ENCODE data around the gene HOXB6. TPM values are rescaled to one million over a fixed set of nuclear protein-coding genes. Genes with fewer than 3 reads are reported as not detected.
A peak's percentile ranks its signal among the peaks of the same experiment; 100 is the strongest.

The HOXB6 gene
- total RNA-seq, 2 experiments from 2014 or later, result not detected

DNA sequence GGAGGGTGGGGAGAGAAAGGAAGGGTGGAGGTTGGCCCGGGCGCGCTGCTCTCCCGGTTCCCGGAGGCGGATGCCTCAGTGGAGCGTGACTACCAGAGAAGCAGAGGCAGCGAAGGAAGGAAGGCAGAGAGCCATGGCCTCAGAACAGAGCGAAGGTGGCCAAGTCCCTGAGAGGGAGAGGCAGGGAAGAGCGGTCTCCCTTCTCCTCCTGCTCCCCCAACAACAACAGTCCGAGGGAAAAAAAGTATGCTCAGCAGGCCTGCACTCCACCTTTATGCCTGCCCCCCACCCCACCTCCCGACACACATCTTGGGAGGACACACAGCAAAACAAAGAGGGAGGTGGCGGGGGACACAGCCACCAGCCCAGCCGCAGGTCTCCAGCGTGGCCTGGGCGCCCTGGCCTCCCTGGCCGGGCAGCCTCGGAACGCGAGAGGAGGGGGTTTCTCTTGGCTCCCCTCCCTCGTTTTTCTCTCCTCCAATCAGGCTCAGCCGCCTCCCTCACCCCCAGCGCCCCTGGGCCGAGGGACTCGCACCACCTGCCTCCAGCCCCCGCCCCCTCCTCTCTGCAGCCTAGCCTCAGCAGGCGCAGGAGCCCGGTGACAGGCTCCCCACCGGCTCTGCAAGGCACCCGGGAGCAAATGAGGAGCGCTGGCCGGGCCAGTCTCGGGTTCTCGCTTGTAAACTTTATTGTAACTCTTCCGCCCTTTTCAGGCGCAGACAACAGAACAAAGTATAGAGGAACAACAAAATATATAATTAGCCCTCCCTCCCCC is 7.1 kb upstream of the HOXB6 start:
- TF ChIP-seq, protein P1, sequence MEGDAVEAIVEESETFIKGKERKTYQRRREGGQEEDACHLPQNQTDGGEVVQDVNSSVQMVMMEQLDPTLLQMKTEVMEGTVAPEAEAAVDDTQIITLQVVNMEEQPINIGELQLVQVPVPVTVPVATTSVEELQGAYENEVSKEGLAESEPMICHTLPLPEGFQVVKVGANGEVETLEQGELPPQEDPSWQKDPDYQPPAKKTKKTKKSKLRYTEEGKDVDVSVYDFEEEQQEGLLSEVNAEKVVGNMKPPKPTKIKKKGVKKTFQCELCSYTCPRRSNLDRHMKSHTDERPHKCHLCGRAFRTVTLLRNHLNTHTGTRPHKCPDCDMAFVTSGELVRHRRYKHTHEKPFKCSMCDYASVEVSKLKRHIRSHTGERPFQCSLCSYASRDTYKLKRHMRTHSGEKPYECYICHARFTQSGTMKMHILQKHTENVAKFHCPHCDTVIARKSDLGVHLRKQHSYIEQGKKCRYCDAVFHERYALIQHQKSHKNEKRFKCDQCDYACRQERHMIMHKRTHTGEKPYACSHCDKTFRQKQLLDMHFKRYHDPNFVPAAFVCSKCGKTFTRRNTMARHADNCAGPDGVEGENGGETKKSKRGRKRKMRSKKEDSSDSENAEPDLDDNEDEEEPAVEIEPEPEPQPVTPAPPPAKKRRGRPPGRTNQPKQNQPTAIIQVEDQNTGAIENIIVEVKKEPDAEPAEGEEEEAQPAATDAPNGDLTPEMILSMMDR (IDR thresholded peaks at IDR 0.05), result no peak
- no peak for ATAC-seq
- Mint-ChIP-seq H3K27me3 (peaks cover 78% of the 10 kb centered on the region), H3K9me3 (no peaks in the 10 kb centered on the region), H3K4me3 (peak overlapping the region; percentile 88), H3K36me3 (ENCODE audit: low read depth) (no peaks in the 10 kb centered on the region), H3K4me1 (ENCODE audit: low read depth) (peaks cover 30% of the 10 kb centered on the region), H3K27ac (no peak overlapping the region)
- intact Hi-C loops (cut with micrococcal nuclease), result loop anchor here (10.0 kb wide), 1 partner anchor 113 kb away; the partner anchor contains the start of genes HOXB13, PRAC1 and PRAC2
- DNase-seq, result peak; percentile 26
- POLR2A ChIA-PET, result no interaction called here
- CTCF ChIA-PET, result interaction anchor here (1.5 to 4.9 kb wide), 3 partner anchors 15 to 276 kb away, joined by 6 to 40 read pairs (median 6); partner anchors contain the start of gene HOXB9

DNA sequence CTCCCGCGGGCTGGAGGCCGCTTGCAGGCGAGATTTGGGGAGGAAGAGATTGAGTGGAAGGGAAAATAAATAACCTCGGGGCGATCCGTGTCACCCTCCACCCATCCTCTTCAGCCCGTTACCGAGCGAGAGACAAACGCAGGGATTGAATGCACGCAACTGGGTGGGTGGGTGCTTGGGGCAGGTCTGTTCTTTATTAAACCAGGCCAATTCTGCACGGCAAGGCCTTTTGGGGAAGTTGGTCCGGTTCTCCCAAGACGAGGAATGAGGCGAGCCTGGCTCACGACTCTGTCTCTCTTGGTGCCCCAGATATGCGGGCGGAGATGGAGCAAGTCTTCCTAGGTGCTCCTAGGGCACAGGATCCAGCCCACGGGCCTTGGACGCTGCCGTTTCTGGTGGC is 6.4 kb upstream of the HOXB6 start:
- Mint-ChIP-seq H3K9me3 (no peaks in the 10 kb centered on the region), H3K27ac (peak overlapping the region; percentile 63), H3K27me3 (peaks cover 78% of the 10 kb centered on the region), H3K36me3 (ENCODE audit: low read depth) (no peaks in the 10 kb centered on the region), H3K4me1 (ENCODE audit: low read depth) (peaks cover 30% of the 10 kb centered on the region), H3K4me3 (peak overlapping the region; percentile 88)
- ChIA-PET POLR2A (no interaction called here), CTCF (no interaction called here)
- intact Hi-C loops (cut with micrococcal nuclease), result loop anchor here (10.0 kb wide), 1 partner anchor 114 kb away; the partner anchor contains the start of genes HOXB13, PRAC1 and PRAC2
- DNase-seq (no peak), ATAC-seq (no peak)
- TF ChIP-seq, protein P1 (IDR thresholded peaks at IDR 0.05), result no peak

DNA sequence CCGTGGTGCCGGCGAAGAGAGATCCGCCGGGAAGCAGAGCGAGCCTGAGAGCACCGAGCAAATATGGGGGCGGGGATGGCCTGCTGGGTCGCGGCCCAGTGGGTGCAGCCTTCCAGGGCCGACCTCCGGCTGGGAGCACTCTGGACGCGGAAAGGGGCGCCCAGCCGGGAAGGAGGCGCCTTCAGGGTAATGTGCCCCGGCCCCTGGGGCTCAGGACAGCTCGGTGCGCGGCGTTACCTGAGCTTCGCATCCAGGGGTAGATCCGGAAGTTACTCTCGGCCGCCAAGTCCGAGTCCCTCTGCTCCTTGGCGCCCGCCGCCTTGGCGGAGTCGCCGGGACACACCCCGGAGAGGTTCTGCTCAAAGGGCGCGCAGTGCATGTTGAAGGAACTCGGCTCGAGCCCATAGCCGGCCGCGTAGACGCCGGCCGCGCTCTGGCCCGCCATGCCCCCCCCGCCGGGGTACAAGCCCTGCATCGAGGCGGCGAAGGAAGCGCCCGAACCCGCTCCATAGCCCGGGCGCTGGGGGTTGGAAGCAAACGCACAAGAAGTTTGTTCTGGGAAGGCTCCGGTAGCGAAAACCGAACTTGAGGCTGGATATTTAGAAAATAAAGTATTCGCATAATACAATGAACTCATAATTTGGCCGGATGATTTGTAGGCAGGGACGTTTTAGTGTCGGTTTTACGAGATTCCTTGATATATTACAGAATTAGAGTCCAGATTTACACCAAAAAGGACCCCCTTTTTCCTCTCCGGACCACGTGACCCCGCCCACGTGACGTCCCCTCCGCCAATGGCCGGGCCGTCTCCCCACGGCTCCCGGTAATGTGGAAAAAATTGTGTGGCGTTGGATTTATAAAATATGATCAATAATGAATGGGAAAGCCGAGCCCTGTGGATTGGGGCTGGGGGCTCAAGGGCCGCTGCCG is 5.8 kb upstream of the HOXB6 start, which contains the start of gene HOXB7:
HOXB7 (minus strand) TSS at position 736 of the 930 bp plus-strand sequence; CDS start at position 637, 99 bp downstream.
- TF ChIP-seq, protein P1 (IDR thresholded peaks at IDR 0.05), result no peak
- DNase-seq (peak; percentile 81), ATAC-seq (peak; percentile 29)
- peaks cover 73% of the 10 kb centered on the region for H3K27me3 Mint-ChIP-seq
- no peaks in the 10 kb centered on the region for H3K36me3 Mint-ChIP-seq (ENCODE audit: low read depth)
- H3K4me1 Mint-ChIP-seq (ENCODE audit: low read depth), result peaks cover 30% of the 10 kb centered on the region
- intact Hi-C loops (cut with micrococcal nuclease), result loop anchor here (10.0 kb wide), 1 partner anchor 114 kb away; the partner anchor contains the start of genes HOXB13, PRAC1 and PRAC2
- no peaks in the 10 kb centered on the region for H3K9me3 Mint-ChIP-seq
- ChIA-PET CTCF (interaction anchor here (0.6 to 6.3 kb wide), 6 partner anchors 16 to 302 kb away, joined by 3 to 45 read pairs (median 4); partner anchors contain the start of gene HOXB5), POLR2A (interaction anchor here (1.0 kb wide), 1 partner anchor 15 kb away, joined by 4 read pairs; no protein-coding TSS in a partner anchor)
- H3K27ac Mint-ChIP-seq, result peak within 1 kb of the TSS; percentile 63
- peak within 1 kb of the TSS; percentile 88 for H3K4me3 Mint-ChIP-seq

DNA sequence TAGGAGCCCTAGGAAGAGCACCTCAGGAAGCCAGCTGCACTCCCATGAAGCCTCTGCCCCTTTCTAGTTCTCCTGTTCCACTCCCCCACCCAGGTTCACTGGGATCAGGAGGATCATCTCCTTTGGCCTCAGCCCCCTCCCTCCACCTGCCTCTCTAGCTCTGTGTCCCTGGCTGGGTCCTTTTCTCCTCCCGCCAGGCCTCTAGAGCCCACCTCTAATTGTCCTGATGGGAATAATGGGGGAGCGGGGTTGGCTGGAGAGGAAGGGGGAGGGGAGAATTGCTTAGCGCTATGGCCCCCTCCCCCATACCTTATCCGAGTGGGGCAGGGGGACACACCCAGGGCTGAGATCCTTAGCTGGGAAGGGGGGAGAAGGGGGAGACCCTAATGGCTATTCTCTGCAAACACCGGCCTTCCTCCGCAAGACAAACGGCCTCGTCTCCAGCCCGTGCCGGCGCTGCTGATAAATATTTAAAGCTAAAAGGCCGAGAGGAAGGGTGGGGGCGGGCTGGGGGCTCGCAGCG is 5.0 kb upstream of the HOXB6 start:
- peak overlapping the region; percentile 88 for H3K4me3 Mint-ChIP-seq
- ChIA-PET CTCF (interaction anchor here (0.6 to 6.3 kb wide), 9 partner anchors 9 to 302 kb away, joined by 3 to 45 read pairs (median 3); partner anchors contain the start of gene HOXB5), POLR2A (interaction anchor here (0.8 to 1.0 kb wide), 2 partner anchors 15 to 27 kb away, joined by 3 to 4 read pairs; no protein-coding TSS in a partner anchor)
- DNase-seq, result no peak
- H3K36me3 Mint-ChIP-seq (ENCODE audit: low read depth), result no peaks in the 10 kb centered on the region
- intact Hi-C loops (cut with micrococcal nuclease), result loop anchor here (10.0 kb wide), 1 partner anchor 115 kb away; the partner anchor contains the start of genes HOXB13, PRAC1 and PRAC2
- no peaks in the 10 kb centered on the region for H3K9me3 Mint-ChIP-seq
- H3K4me1 Mint-ChIP-seq (ENCODE audit: low read depth), result peaks cover 25% of the 10 kb centered on the region
- peaks cover 70% of the 10 kb centered on the region for H3K27me3 Mint-ChIP-seq
- H3K27ac Mint-ChIP-seq, result no peak overlapping the region
- TF ChIP-seq, protein P1 (IDR thresholded peaks at IDR 0.05), result no peak
- ATAC-seq, result no peak

Data from activated CD8-positive, alpha-beta T cell treated with anti-CD3 and anti-CD28 coated beads for 36 hours (primary cell).